HEK293 (cell line): Measurements from ENCODE around the gene GTF2IRD1.

Experiments
- CTCF ChIA-PET: fragments of 350-600 bp; formaldehyde crosslinking; extraction: SDS; loops from one replicate; lab custom pipeline; 2021; ENCODE audit warnings: antibody characterized with exemption; lab: Yijun Ruan, JAX
- POLR2A ChIA-PET: fragments of 300-600 bp; formaldehyde crosslinking; extraction: SDS; loops from one replicate; lab custom pipeline; 2020; ENCODE audit warnings: antibody characterized with exemption, inconsistent platforms; lab: Yijun Ruan, JAX
- H3K27ac ChIP-seq: fragments of 200-500 bp; sonication (Bioruptor generic); 2 replicates; pipeline ENCODE4 v1.5.1; 2014; ENCODE audit warnings: low read depth, low read length, control low read depth, inconsistent platforms; ENCODE audit errors: extremely low read depth
- H3K36me3 ChIP-seq, 2 experiments: fragments of 200-500 bp in 1 of 2; sonication (Bioruptor generic) in 1 of 2; 1 replicate in 1 of 2; 2 replicates in 1 of 2; pipeline ENCODE4 v1.5.1; 2014 to 2017; ENCODE audit warnings: inconsistent platforms in 2 of 2, low read length in 2 of 2; ENCODE audit not compliant: control insufficient read depth in 2 of 2, insufficient read depth in 1 of 2
- H3K4me1 ChIP-seq: fragments of 200-500 bp; sonication (Bioruptor generic); 2 replicates; pipeline ENCODE4 v1.5.1; 2014; ENCODE audit warnings: mild to moderate bottlenecking, low read length, inconsistent platforms; ENCODE audit not compliant: control insufficient read depth, insufficient read depth
- H3K4me3 ChIP-seq: 2 replicates; pipeline ENCODE4 v1.5.1; 2011; ENCODE audit warnings: low read depth, mild to moderate bottlenecking, control low read depth, low read length, moderate library complexity
- H3K9me3 ChIP-seq: fragments of 200-500 bp; sonication (Bioruptor generic); 2 replicates; pipeline ENCODE4 v1.5.1; 2014; ENCODE audit warnings: low read depth, low read length, inconsistent platforms; ENCODE audit not compliant: control insufficient read depth, insufficient read depth
- AEBP2 ChIP-seq: fragments of 450-650 bp; formaldehyde crosslinking; IDR thresholded peaks from 2 replicates; pipeline ENCODE4 v1.5.1; 2016; ENCODE audit warnings: missing biosample characterization, missing genetic modification characterization, borderline replicate concordance
- HIC1 ChIP-seq: fragments of 450-650 bp; formaldehyde crosslinking; IDR thresholded peaks from 2 replicates; pipeline ENCODE4 v1.5.1; 2016; ENCODE audit warnings: missing biosample characterization, missing genetic modification characterization
- HOXD13 ChIP-seq: sonication (generic); formaldehyde crosslinking; IDR thresholded peaks from 2 replicates; pipeline ENCODE4 v1.8.0; 2022; ENCODE audit warnings: missing genetic modification reagents, borderline replicate concordance
- KLF8 ChIP-seq: fragments of 450-650 bp; formaldehyde crosslinking; IDR thresholded peaks from 2 replicates; pipeline ENCODE4 v1.5.1; 2016; ENCODE audit warnings: missing biosample characterization, missing genetic modification characterization
- PRDM10 ChIP-seq: fragments of 450-650 bp; formaldehyde crosslinking; IDR thresholded peaks from 2 replicates; pipeline ENCODE4 v1.5.1; 2016; ENCODE audit warnings: missing biosample characterization, missing genetic modification characterization
- PRDM6 ChIP-seq: fragments of 450-650 bp; formaldehyde crosslinking; IDR thresholded peaks from 2 replicates; pipeline ENCODE4 v1.5.1; 2017; ENCODE audit warnings: missing biosample characterization, missing genetic modification characterization
- SP7 ChIP-seq: fragments of 450-650 bp; formaldehyde crosslinking; IDR thresholded peaks from 2 replicates; pipeline ENCODE4 v1.5.1; 2016; ENCODE audit warnings: missing biosample characterization, missing genetic modification characterization
- ZBTB6 ChIP-seq: fragments of 450-650 bp; formaldehyde crosslinking; IDR thresholded peaks from 2 replicates; pipeline ENCODE4 v1.5.1; 2017; ENCODE audit warnings: missing biosample characterization, missing genetic modification characterization
- ZFHX2 ChIP-seq: fragments of 450-650 bp; formaldehyde crosslinking; conservative IDR thresholded peaks from 2 replicates; pipeline ENCODE4 v1.5.1; 2016; ENCODE audit warnings: missing biosample characterization, missing genetic modification characterization
- ZIC2 ChIP-seq: fragments of 450-650 bp; formaldehyde crosslinking; IDR thresholded peaks from 2 replicates; pipeline ENCODE4 v1.5.1; 2016; ENCODE audit warnings: missing biosample characterization, missing genetic modification characterization
- ZNF10 ChIP-seq: fragments of 450-650 bp; formaldehyde crosslinking; IDR thresholded peaks from 2 replicates; pipeline ENCODE4 v1.5.1; 2017; ENCODE audit warnings: missing biosample characterization, missing genetic modification characterization
- ZNF155 ChIP-seq: fragments of 450-650 bp; formaldehyde crosslinking; IDR thresholded peaks from 2 replicates; pipeline ENCODE4 v1.5.1; 2016; ENCODE audit warnings: missing biosample characterization, missing genetic modification characterization
- ZNF175 ChIP-seq: fragments of 450-650 bp; formaldehyde crosslinking; IDR thresholded peaks from 2 replicates; pipeline ENCODE4 v1.5.1; 2016; ENCODE audit warnings: missing biosample characterization, missing genetic modification characterization
- ZNF18 ChIP-seq: fragments of 450-650 bp; formaldehyde crosslinking; IDR thresholded peaks from 2 replicates; pipeline ENCODE4 v1.5.1; 2016; ENCODE audit warnings: missing biosample characterization, missing genetic modification characterization
- ZNF19 ChIP-seq: fragments of 450-650 bp; formaldehyde crosslinking; IDR thresholded peaks from 2 replicates; pipeline ENCODE4; 2016; ENCODE audit warnings: missing biosample characterization, missing genetic modification characterization, low read depth
- ZNF302 ChIP-seq: fragments of 450-650 bp; formaldehyde crosslinking; IDR thresholded peaks from 2 replicates; pipeline ENCODE4 v1.5.1; 2016; ENCODE audit warnings: missing biosample characterization, missing genetic modification characterization, low read depth
- ZNF391 ChIP-seq: fragments of 450-650 bp; formaldehyde crosslinking; IDR thresholded peaks from 2 replicates; pipeline ENCODE4 v1.5.1; 2016; ENCODE audit warnings: low read depth, missing biosample characterization, missing genetic modification characterization, borderline replicate concordance
- ZSCAN16 ChIP-seq: fragments of 450-650 bp; formaldehyde crosslinking; IDR thresholded peaks from 2 replicates; pipeline ENCODE4 v1.5.1; 2016; ENCODE audit warnings: missing biosample characterization, missing genetic modification characterization
- ZSCAN4 ChIP-seq: fragments of 450-650 bp; formaldehyde crosslinking; IDR thresholded peaks from 2 replicates; pipeline ENCODE4 v1.5.1; 2017; ENCODE audit warnings: missing biosample characterization, missing genetic modification characterization

The GTF2IRD1 gene

GRCh38 chr7:74495112-74496086 lies 41.7 kb downstream of the GTF2IRD1 start:
- TF ChIP-seq ZIC2 (peak; percentile 91), HIC1 (tag by site-specific recombination) (no peak)
- ChIA-PET CTCF (interaction anchor here (0.6 kb wide), 1 partner anchor 84 kb away, joined by 3 read pairs; no protein-coding TSS in a partner anchor), POLR2A (no interaction called here)
- Histone ChIP-seq H3K4me3 (no peak overlapping the region), H3K36me3 (peaks cover 0 to 7% of the 10 kb centered on the region in 2 experiments; a peak in 2 of 3 replicates), H3K4me1 (no peaks in the 10 kb centered on the region), H3K27ac (no peak overlapping the region), H3K9me3 (no peaks in the 10 kb centered on the region)

- no peaks in the 10 kb centered on the region for H3K4me1 ChIP-seq
- no peak overlapping the region for H3K4me3 ChIP-seq
- no peak overlapping the region for H3K27ac ChIP-seq
- peaks cover 0 to 7% of the 10 kb centered on the region in 2 experiments; a peak in 2 of 3 replicates for H3K36me3 ChIP-seq
- ChIA-PET CTCF (no interaction called here), POLR2A (no interaction called here)
- no peaks in the 10 kb centered on the region for H3K9me3 ChIP-seq
- no peak for TF ChIP-seq SP7 (tag by site-specific recombination)
- no peak for TF ChIP-seq ZSCAN16 (tag by site-specific recombination)
- no peak for TF ChIP-seq HOXD13 (CRISPR knock-in tag)
- TF ChIP-seq ZSCAN4 (tag by site-specific recombination): peak; percentile 93
- peak; percentile 57 for TF ChIP-seq ZNF18 (tag by site-specific recombination)
- no peak for TF ChIP-seq ZNF155
- TF ChIP-seq ZBTB6: no peak
- TF ChIP-seq ZNF391: no peak
- no peak for TF ChIP-seq ZNF175
- TF ChIP-seq ZNF302: no peak
- peak; percentile 100 for TF ChIP-seq ZFHX2 (tag by site-specific recombination)
- no peak for TF ChIP-seq ZNF10
- TF ChIP-seq PRDM10: no peak
- no peak for TF ChIP-seq ZNF19 (tag by site-specific recombination)
- no peak for TF ChIP-seq AEBP2 (tag by site-specific recombination)
- no peak for TF ChIP-seq PRDM6 (tag by site-specific recombination)
- TF ChIP-seq KLF8: no peak
These were observed 42.6 kb downstream of the GTF2IRD1 start for GRCh38 chr7:74496272-74496671.
